Measurements from ENCODE around the gene LRRC63.

LRRC63 gene
- 2.6 to 2.9 reads per million in 2 donors for total RNA-seq

DNA sequence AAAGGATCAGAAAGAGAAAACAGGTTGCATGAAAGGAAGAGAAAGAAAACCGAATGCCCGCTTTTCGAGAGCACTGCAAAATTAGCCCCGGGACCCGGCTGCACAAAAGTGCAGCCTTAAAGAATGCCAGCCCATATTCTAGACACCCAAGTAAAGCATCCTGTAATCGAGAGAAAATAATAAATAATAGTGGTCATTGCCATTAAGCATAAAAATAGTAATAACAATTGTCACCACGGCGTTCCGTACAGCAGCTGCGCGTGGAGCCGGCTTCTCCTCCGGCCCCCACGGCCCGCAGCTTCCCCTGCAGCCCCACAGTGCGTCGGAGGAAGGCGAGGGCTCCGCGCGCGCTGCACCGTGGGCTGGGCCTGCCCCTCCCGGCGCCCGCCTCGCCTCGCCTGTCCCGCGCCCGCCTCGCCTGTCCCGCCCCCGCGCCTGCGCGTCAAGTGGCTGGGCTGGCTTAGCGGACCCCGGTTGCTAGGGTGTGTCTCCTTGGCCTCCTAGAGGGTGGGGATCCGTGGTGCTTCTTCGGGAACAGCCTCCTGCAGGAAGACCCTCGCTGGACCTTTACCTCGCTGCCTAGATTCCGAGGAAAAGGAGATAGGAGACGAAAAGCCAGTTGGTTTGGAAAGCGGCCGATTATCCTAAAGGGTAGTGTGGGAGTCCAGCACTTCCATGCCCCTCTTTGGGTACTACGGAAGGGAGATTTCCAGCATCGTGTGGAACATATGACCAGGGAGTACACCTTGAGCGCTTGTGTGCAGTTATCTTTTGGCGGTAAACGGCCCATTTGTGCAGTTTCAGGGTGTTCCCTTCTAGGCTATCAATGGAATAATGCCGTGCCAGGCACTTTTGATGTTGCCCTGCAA, at the start of gene LRRC63:
TSS of gene LRRC63 (plus strand) at position 446 of the 869 bp plus-strand sequence. CDS start 1,107 bp downstream, outside the sequence.
- DNase-seq = peak; percentile 72

GRCh38 chr13:46162741-46163140, 49.0 kb upstream of the LRRC63 start:
- peak; percentile 18 for DNase-seq

DNA sequence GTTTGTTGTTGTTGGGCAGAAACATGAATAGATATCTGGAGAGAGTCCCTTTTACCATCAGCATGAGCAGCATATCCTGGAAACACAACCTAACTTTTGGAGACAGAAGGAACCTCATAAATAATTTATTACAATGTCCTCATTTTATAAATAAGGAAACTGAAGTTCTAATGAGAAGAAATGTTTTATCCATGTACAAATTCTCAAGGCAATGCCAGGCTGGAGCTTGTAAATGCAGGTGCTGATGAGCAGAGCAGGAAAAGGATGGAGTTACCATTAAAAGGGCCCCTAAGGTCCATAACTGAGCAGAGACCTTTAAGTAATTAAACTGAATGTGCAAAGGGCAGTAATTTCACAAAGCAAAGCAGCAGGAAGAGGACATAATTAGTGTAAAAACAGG, 47.1 kb upstream of the LRRC63 start:
- no peak for DNase-seq

DNA sequence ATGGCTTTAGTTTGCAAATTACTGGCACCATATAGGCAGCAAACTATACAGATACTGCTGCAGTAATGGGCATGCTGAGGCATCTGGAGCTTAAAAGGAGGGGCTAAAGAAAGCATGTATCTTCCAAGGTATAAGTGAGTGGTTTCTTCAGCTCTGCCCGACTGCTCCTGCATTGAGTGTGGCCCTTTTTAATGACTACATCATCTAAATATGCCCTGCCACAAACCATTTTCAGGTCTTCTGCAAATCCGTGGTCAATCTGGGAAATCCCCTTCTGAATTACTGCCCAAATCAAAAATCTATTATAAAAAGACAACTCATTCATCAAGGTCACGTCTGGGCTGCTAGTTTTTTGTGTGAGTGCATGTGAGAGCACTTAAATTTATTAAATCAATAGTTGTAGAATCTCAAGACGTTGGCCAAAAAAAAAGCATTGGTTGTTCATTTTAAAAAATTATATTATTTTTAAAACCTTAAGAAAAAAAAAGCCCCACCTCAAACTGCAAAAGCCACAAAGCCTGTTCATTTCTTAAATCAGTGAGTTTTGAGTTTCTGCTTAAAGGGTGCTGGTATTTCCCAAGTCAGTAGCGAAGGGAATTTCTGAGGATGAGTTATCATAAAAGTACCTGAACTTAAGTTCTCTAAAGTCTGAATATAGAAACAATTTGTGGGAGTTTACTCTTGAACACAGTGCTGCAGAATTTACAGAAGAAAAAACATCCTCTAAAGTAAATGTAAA, 46.1 kb upstream of the LRRC63 start:
- no peak for DNase-seq

GRCh38 chr13:46166224-46166584, 45.5 kb upstream of the LRRC63 start:
- no peak for DNase-seq

- no peak for DNase-seq
Measured at GRCh38 chr13:46166947-46167610, 44.6 kb upstream of the LRRC63 start.

GRCh38 chr13:46168341-46168740, 43.4 kb upstream of the LRRC63 start:
- DNase-seq = no peak

DNA sequence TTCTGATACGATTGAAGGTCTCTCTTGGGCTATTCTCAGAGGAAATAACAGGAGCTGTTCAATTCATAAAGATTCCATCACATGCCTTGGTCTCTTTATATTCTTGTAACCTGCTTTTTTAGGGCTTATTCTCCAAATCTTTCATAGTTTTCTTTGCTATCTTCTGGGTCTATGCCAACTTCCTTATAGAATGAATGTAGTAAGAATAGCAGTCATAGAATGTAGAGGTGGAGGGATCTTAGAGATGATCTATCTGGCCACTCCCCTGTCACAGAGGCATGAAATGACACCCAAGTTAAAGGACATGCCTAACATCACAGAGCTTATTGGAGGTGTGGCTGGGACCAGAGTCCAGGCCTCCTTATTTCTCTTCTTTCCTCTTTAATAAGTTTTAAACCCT, 42.9 kb upstream of the LRRC63 start:
- no peak for DNase-seq

GRCh38 chr13:46169758-46170157, 42.0 kb upstream of the LRRC63 start:
- DNase-seq = no peak

- no peak for DNase-seq
Measured at GRCh38 chr13:46170268-46170667, 41.5 kb upstream of the LRRC63 start.

DNA sequence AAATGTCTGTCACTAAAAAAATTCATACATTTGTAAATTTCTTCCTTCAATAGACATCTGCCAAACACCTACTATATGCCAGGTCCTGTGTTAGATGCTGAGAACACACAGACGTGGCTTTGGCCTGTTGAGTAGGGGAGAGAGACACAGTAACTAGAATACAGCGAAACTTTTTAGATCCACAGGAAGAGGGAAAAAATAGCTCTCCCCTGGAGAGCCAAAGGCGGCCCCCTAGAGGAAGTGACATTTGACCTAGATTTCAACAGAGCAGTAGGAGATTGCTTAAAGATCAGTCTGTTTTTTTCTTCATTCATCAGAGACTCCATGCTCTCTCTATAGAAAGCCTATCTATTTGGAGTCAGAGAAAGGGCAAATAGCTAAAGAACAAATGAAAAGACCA, 41.0 kb upstream of the LRRC63 start:
- DNase-seq = no peak

- no peak for DNase-seq
Measured at GRCh38 chr13:46171217-46171616, 40.5 kb upstream of the LRRC63 start.

GRCh38 chr13:46171739-46172138, 40.0 kb upstream of the LRRC63 start:
- no peak for DNase-seq

GRCh38 chr13:46172531-46172991, 39.2 kb upstream of the LRRC63 start:
- no peak for DNase-seq

DNA sequence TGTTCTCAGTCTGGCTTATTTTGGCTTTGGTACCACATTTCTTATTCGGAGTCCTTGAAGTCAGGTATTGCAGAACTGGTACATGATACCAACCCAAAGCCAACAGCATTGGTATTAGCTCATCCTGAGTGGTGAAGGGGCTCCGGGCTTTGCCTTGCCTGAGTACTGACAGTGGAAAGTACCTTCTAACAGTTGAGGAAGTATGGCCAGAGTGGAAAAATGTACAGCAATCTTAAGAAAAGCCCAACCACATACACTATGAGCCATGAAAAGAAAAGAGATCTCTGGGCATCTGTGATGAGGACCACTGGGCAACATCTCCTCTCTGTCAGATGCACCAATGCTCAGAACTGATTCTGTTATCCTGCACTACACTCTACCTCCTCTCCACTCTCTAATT, 38.1 kb upstream of the LRRC63 start:
- no peak for DNase-seq

DNA sequence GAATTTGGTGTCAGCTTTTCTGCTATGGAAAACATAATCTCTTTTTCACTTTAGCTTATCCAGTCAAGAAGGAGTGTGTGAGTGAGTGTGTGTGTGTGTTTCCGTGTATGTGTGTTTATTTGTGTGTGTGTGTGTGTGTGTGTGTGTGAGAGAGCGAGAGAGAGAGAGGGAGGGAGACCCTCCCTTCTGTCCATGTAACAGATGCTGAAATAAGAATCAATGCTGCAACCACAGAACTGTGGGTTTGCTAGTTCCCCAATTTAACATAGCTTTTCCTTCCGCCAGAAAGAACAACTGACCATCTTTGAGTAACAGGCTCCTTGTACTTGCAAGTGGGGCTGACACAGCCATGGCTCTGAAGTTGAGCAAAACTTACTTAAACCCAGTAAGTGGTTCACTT, 35.0 kb upstream of the LRRC63 start:
- DNase-seq = no peak

- DNase-seq = no peak
Measured at GRCh38 chr13:46178143-46178542, 33.6 kb upstream of the LRRC63 start.

GRCh38 chr13:46178821-46179220, 32.9 kb upstream of the LRRC63 start:
- no peak for DNase-seq

DNA sequence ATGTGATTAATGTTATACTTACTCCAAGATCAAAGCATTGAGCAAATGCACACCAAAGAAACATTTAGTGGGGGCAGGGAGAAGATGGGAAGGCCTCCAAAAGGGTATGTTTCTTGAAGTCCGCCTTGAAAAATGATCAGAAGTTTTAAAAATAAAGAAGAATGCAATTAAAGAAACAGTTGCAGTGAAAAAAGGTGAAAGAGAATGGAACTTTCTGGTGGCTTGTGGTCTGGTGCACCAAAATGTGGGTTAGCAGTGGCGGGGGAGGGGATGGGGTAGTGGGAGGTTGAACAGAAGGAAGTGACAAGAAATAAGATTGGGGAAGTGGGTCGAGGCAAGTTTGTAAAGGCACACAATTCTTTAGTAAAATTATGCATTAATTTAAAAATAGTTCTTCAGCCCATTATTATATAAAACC, 32.2 kb upstream of the LRRC63 start:
- no peak for DNase-seq

GRCh38 chr13:46179969-46180763, 31.6 kb upstream of the LRRC63 start:
- no peak for DNase-seq

GRCh38 chr13:46181377-46181839, 30.3 kb upstream of the LRRC63 start:
- DNase-seq = no peak

DNA sequence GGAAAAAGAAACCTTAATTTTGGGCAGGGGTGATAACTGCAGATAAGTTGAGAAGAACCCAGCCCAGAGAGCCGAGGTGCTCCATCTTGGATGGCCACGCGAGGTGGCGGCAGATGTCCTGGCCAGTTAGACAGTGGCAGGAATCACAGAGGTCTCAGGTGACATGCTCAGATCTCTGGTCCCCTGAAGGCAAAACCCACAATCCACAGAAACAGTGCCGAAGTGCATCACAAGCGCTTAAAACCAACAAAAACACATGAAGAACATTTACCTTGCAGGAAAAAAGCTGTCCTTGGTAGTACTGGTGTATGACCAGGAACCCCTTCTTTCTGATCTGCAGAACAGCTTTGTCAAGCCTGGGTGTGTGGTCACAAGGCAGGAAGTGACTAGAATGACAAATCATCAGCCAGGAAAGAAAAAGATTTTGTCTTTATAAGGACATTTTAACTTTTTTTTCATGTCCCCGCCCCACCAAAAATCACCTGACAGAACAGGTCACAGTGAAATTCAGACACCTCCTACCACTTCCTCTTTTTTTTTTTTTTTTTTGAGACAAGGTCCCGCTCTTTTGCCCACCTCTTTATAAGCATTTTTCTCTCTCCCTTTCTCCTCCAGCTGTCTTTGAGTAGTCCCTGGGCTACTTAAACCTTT, 29.8 kb upstream of the LRRC63 start, which contains the start of gene LCP1:
TSS of gene LCP1 (minus strand) at position 338 of the 651 bp plus-strand sequence. CDS start 22,515 bp downstream, outside the sequence.
- DNase-seq = no peak

All from activated gamma-delta T cell (primary cell).